Stimulated activated naive CD8-positive, alpha-beta T cell treated with anti-CD3 and anti-CD28 coated beads, Interleukin-15, Interleukin-2, amounts not matched to agents 100 U/mL and 50 U/mL, for 24 hours (primary cell): ENCODE results near the gene FBXO30.

Experiments used
- ATAC-seq: fragments of 150-1000 bp; cut with Tn5 transposase; one replicate; pipeline ENCODE4 v1.10.0; 2021
- DNase-seq: peaks from one replicate; pipeline ENCODE4 v3.0.0; 2021

FBXO30 gene

GRCh38 chr6:145816392-145816791 lies 1.8 kb upstream of the FBXO30 start:
- no peak for DNase-seq
- ATAC-seq = no peak

GRCh38 chr6:145815309-145816274 lies 997 bp upstream of the FBXO30 start:
- DNase-seq = peak; percentile 18
- peak; percentile 11 for ATAC-seq

- peak; percentile 42 for DNase-seq
Measured at GRCh38 chr6:145814035-145814500, 527 bp downstream of the FBXO30 start.

GRCh38 chr6:145813285-145814034 lies 1.1 kb downstream of the FBXO30 start:
- ATAC-seq (no peak), DNase-seq (no peak)

More at GRCh38 chr6:145814035-145814500, 527 bp downstream of the FBXO30 start:
- ATAC-seq = no peak

GRCh38 chr6:145811741-145812140 lies 2.9 kb downstream of the FBXO30 start:
- ATAC-seq (no peak), DNase-seq (no peak)

GRCh38 chr6:145809785-145810184 lies 4.8 kb downstream of the FBXO30 start:
- ATAC-seq (no peak), DNase-seq (no peak)

GRCh38 chr6:145809211-145809610 lies 5.4 kb downstream of the FBXO30 start:
- ATAC-seq (no peak), DNase-seq (no peak)

- no peak for ATAC-seq
- DNase-seq = no peak
Measured at GRCh38 chr6:145808239-145808638, 6.4 kb downstream of the FBXO30 start.

- DNase-seq (no peak), ATAC-seq (no peak)
Measured at GRCh38 chr6:145802141-145802540, 12.5 kb downstream of the FBXO30 start.

GRCh38 chr6:145801021-145801420 lies 13.6 kb downstream of the FBXO30 start:
- no peak for ATAC-seq
- DNase-seq = no peak

GRCh38 chr6:145798530-145798929 lies 16.1 kb downstream of the FBXO30 start:
- ATAC-seq (no peak), DNase-seq (no peak)

- ATAC-seq (no peak), DNase-seq (no peak)
Measured at GRCh38 chr6:145789443-145789842, 25.2 kb downstream of the FBXO30 start.

- no peak for DNase-seq
- ATAC-seq = no peak
Measured at GRCh38 chr6:145787688-145788087, 26.9 kb downstream of the FBXO30 start.

- no peak for ATAC-seq
- no peak for DNase-seq
Measured at GRCh38 chr6:145784683-145785082, 29.9 kb downstream of the FBXO30 start.

GRCh38 chr6:145783796-145784195 lies 30.8 kb downstream of the FBXO30 start:
- ATAC-seq (no peak), DNase-seq (no peak)

- no peak for ATAC-seq
- no peak for DNase-seq
Measured at GRCh38 chr6:145772846-145773245, 41.7 kb downstream of the FBXO30 start.

- no peak for DNase-seq
- no peak for ATAC-seq
Measured at GRCh38 chr6:145765449-145765848, 49.1 kb downstream of the FBXO30 start.

GRCh38 chr6:145763742-145764141 lies 50.9 kb downstream of the FBXO30 start:
- DNase-seq = no peak
- ATAC-seq = no peak

- DNase-seq = no peak
Measured at GRCh38 chr6:145761584-145761983, 53.0 kb downstream of the FBXO30 start.

GRCh38 chr6:145758113-145758512 lies 56.5 kb downstream of the FBXO30 start:
- DNase-seq (no peak), ATAC-seq (no peak)

More at GRCh38 chr6:145761584-145761983, 53.0 kb downstream of the FBXO30 start:
- no peak for ATAC-seq

GRCh38 chr6:145756170-145756662 lies 58.4 kb downstream of the FBXO30 start:
- no peak for DNase-seq
- ATAC-seq = no peak

GRCh38 chr6:145755682-145756081 lies 58.9 kb downstream of the FBXO30 start:
- DNase-seq (no peak), ATAC-seq (no peak)

GRCh38 chr6:145752638-145753037 lies 62.0 kb downstream of the FBXO30 start:
- ATAC-seq (no peak), DNase-seq (no peak)
